GM21515 (cell line): ENCODE data around the gene GLDN.
"Not testable (repeated sequence)": the region's sequence is repeated elsewhere in the genome, so short reads cannot be mapped to it uniquely, and the experiment has no call there.

ENCODE experiments used
- ATAC-seq: cut with Tn5 transposase; IDR thresholded peaks from one replicate; pipeline ENCODE4 v1.9.1; 2021; ENCODE audit not compliant: unreplicated experiment

Gene GLDN

DNA sequence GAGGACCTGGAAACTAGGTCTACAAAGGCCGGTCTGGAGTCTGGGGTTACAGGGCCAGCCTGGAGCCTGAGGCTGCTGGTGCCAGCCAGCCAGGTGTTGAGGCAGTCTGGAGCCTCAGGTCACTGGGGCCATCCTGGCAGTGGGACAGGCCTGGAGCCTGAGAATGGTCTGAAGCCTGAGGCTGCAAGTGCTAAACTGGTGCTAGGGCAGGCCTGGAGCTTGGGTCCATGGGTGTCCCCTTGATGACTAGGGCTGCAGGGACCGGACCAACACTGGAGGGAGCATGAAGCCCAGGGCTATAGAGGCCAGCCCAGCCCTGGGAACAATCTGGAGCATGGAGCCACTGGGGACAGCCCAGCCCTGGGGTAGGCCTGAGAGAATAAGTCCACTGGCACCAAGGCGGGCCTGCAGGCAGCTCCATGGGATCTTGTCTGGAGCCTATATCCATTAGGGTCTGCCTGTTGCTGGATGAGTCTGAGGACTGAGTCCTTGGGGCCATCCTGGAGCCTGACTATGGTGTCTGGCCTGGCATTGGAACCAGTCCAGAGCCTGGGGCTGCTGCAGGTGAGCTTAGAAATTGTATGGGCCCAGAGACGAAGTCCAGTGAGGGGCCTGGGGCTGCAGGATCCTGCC is 101.9 kb downstream of the GLDN start:
- no peak for ATAC-seq

DNA sequence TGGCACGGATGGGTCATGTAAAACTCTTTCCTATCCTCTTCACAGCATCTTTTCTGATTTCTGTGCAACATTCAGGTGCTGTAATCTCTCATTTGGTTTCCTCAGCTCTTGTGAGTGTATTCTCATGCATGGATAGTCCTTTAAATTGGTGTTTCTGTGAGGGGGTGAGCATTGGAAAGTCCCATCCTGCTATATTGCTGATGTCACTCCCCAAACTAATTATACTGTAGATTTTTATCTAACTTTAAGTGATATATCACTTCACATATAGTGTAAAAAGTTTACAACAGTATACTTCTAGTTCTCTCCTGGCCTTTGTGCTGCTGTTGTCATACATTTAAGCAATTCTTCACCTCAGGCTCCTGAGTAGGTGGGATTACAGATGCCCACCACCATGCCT is 102.7 kb downstream of the GLDN start:
- no peak for ATAC-seq

DNA sequence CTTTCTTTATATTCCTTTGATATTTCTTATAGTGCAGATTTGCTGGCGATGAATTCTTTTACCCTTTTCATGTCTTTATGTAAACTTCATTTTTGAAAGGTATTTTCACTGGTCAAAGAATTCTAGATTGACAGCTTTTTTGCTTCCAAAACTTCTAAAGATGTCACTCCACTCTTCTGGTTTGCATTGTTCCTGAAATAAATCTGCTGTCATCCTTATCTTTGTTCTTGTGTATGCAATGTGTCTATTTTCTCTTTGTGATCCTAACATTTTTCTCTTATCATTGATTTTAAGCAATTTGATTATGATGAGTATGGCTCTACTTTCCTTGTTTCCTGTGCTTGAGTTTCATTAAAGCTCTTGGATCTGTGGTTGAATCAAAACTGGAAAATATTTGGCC is 103.4 kb downstream of the GLDN start:
- ATAC-seq = no peak

DNA sequence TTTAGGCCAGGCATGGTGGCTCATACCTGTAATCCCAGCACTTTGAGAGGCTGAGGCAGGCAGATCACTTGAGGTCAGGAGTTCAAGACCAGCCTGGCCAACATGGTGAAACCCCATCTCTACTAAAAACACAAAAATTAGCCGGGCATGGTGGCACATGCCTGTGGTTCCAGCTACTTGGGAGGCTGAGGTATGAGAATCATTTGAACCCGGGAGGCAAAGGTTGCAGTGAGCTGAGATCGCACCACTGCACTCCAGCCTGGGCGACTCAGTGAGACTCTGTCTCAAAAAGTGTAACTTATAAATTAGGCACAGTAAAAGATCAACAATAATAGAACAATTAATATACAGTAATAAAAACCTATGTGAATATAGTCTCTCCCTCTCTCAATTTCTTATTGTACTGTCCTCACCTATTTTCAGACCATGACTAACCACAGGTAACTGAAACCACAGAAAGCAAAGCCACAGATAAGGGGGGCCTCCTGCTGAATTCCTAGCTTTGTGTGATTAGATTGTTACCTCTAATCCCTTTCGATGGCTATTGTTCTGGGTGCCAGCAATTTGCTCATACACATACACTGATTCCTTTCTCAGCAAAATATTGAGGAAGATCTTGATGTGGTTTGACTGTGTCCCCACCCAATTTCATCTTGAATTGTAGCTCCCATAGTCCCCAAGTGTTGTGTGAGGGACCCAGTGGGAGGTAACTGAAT is 104.7 kb downstream of the GLDN start:
- not testable (repeated sequence) for ATAC-seq

DNA sequence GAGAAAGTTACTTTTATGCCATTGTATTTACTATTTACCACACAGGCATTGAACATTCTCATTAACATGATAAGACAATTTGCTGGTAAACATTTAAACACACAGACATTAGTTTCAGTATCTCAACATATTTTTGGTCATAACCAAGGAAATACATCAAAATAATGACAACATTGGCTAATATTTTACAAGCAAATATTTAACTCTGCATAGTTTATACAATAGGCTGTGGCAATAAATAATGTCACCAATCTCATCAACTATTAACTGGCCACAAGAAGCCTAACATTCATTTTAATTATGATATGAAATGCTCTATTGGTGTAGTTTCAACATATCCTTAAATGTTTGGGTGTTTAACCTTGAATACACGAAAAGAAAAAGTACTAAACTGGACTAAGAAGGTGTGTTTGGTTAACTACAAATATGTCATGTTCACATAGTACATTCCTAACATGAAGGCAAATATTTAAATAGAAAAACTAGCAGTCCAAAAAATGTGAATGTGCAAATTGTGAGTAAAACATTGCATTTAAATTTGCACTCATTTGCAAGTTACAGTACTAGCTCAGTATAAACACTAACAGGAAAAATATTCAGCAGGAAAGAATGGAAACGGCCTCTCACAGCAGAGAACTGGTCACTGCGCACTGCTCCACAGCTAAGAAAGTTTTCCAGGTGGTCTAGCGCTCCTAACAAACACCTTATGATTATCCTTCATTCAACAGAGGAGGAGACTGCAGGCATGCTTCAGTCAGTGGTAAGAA is 106.6 kb downstream of the GLDN start:
- no peak for ATAC-seq

DNA sequence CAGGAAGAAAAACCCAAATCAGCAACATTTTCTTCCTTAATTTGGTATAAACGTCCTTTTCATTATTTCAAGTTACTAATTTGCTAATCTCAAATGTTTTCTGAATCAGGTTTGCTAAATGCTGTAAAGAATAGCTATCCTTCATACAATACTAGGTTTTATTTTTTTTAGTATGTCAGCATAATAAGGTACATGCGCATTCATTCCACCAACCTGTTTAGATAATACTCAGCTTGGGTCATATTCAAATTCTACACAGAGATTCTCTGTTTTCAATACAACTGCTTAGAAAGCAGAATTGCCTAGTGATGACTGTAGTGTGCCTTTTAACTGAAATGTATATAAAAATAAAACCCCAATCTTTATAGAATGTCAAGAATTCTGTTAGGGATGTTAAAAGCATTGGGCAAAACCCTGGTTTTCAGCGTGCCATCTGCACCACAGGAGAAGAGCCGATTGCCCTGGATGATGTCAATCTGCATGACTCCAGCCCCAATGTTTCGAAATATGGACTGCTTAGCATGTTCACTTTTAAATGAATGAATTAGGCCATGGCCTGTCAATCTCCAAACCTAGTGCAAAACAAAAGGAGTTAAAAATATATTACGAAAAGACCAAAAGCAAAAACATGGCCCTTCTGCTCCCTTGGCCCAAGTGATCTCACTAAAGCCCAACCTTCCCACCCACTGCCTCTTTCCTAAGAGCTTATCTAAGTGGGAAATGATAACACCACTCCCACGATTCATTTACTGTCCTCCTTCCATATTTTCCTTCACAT is 107.4 kb downstream of the GLDN start:
- ATAC-seq = no peak

DNA sequence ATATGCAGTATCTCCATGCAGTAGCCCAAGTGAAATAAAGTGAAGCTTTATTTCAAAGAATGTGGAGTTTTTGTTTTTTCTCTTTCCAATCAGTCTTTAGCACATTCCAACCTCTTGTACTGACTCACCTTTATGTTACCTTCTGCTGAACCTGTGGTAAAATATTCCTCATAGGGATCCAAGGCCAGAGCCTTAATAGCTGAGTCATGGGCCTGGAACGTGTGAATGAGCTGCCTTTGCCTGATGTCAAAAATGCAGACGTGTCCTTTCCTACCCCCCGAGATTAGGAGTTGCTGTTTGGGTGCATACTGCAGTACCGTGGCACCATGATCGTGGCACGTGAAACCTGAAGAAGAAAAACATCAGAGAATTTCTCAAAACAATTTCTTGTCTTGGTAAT is 108.5 kb downstream of the GLDN start:
- no peak for ATAC-seq
